ACC112 (cell line): ENCODE results near the gene COX7A2L.

ENCODE experiments used
- H2AFZ ChIP-seq: fragments of 200-600 bp; sonication (generic); one replicate; pipeline ENCODE4 v1.6.0; 2017; ENCODE audit warnings: antibody characterized with exemption, low read length; ENCODE audit not compliant: unreplicated experiment
- H3K27ac ChIP-seq: fragments of 200-600 bp; sonication (generic); 2 replicates; pipeline ENCODE4 v1.5.1; 2014; ENCODE audit warnings: low read depth, mild to moderate bottlenecking, antibody characterized with exemption, low read length, moderate library complexity
- H3K27me3 ChIP-seq: fragments of 200-600 bp; sonication (generic); 2 replicates; pipeline ENCODE4 v1.6.1; 2014; ENCODE audit warnings: mild to moderate bottlenecking, antibody characterized with exemption, low read length, moderate library complexity, mixed read lengths; ENCODE audit not compliant: insufficient read depth
- H3K36me3 ChIP-seq: fragments of 200-600 bp; sonication (generic); 2 replicates; pipeline ENCODE4 v1.6.1; 2016; ENCODE audit warnings: mild to moderate bottlenecking, antibody characterized with exemption, low read length, moderate library complexity, mixed read lengths; ENCODE audit not compliant: insufficient read depth
- H3K4me1 ChIP-seq: fragments of 200-600 bp; sonication (generic); one replicate; pipeline ENCODE4 v1.6.1; 2016; ENCODE audit warnings: low read length, mixed read lengths; ENCODE audit not compliant: insufficient read depth, unreplicated experiment, control insufficient read depth
- H3K4me3 ChIP-seq: fragments of 200-600 bp; sonication (generic); 2 replicates; pipeline ENCODE4 v1.5.1; 2014; ENCODE audit warnings: mild to moderate bottlenecking, low read depth, low read length
- H3K79me2 ChIP-seq: fragments of 200-600 bp; sonication (generic); one replicate; pipeline ENCODE4 v1.6.0; 2016; ENCODE audit warnings: low read length; ENCODE audit not compliant: control insufficient read depth, unreplicated experiment, insufficient read depth

The COX7A2L gene

GRCh38 chr2:42366411-42366810 is 5.4 kb upstream of the COX7A2L start:
- Histone ChIP-seq H3K36me3 (no peaks in the 10 kb centered on the region), H3K4me3 (no peak overlapping the region), H3K27me3 (no peaks in the 10 kb centered on the region), H3K27ac (no peak overlapping the region), H3K79me2 (no peaks in the 10 kb centered on the region), H2AFZ (no peak overlapping the region), H3K4me1 (peaks cover 14% of the 10 kb centered on the region)

GRCh38 chr2:42364658-42365057 is 3.6 kb upstream of the COX7A2L start:
- Histone ChIP-seq H3K4me3 (no peak overlapping the region), H3K27ac (no peak overlapping the region), H3K27me3 (no peaks in the 10 kb centered on the region), H2AFZ (no peak overlapping the region), H3K4me1 (peaks cover 14% of the 10 kb centered on the region), H3K36me3 (no peaks in the 10 kb centered on the region), H3K79me2 (peaks cover 14% of the 10 kb centered on the region)

- Histone ChIP-seq H2AFZ (no peak overlapping the region), H3K27ac (no peak overlapping the region), H3K4me1 (peaks cover 21% of the 10 kb centered on the region), H3K27me3 (no peaks in the 10 kb centered on the region), H3K36me3 (no peaks in the 10 kb centered on the region), H3K79me2 (peaks cover 26% of the 10 kb centered on the region), H3K4me3 (no peak overlapping the region)
Measured at GRCh38 chr2:42363413-42363812, 2.4 kb upstream of the COX7A2L start.

- Histone ChIP-seq H3K36me3 (0 out of 2 replicates have a peak, but pooled peaks cover 3% of the 10 kb centered on the region), H3K27ac (no peak overlapping the region), H3K4me3 (peak overlapping the region; percentile 93), H3K4me1 (peaks cover 11% of the 10 kb centered on the region), H3K27me3 (no peaks in the 10 kb centered on the region), H3K79me2 (peaks cover 42% of the 10 kb centered on the region), H2AFZ (peak overlapping the region; percentile 74)
Measured at GRCh38 chr2:42361728-42362283, 789 bp upstream of the COX7A2L start.

GRCh38 chr2:42360493-42360889 is 526 bp downstream of the COX7A2L start:
- H3K27ac ChIP-seq: peak overlapping the region; percentile 86
- peak overlapping the region; percentile 96 for H2AFZ ChIP-seq

GRCh38 chr2:42359965-42360483 is 993 bp downstream of the COX7A2L start:
- Histone ChIP-seq H3K4me3 (peak overlapping the region; percentile 93), H3K36me3 (0 out of 2 replicates have a peak, but pooled peaks cover 3% of the 10 kb centered on the region), H3K79me2 (peaks cover 57% of the 10 kb centered on the region), H3K4me1 (peaks cover 11% of the 10 kb centered on the region), H3K27ac (peak overlapping the region; percentile 86), H2AFZ (peak overlapping the region; percentile 30), H3K27me3 (no peaks in the 10 kb centered on the region)

More at GRCh38 chr2:42360493-42360889, 526 bp downstream of the COX7A2L start:
- peak overlapping the region; percentile 93 for H3K4me3 ChIP-seq
- H3K27me3 ChIP-seq: no peaks in the 10 kb centered on the region
- H3K36me3 ChIP-seq: 0 out of 2 replicates have a peak, but pooled peaks cover 3% of the 10 kb centered on the region
- peaks cover 54% of the 10 kb centered on the region for H3K79me2 ChIP-seq
- H3K4me1 ChIP-seq: peaks cover 11% of the 10 kb centered on the region

- Histone ChIP-seq H3K4me1 (peaks cover 11% of the 10 kb centered on the region), H3K4me3 (peak overlapping the region; percentile 93), H3K79me2 (peaks cover 63% of the 10 kb centered on the region), H2AFZ (no peak overlapping the region), H3K27ac (peak overlapping the region; percentile 86), H3K27me3 (no peaks in the 10 kb centered on the region), H3K36me3 (0 out of 2 replicates have a peak, but pooled peaks cover 3% of the 10 kb centered on the region)
Measured at GRCh38 chr2:42359304-42359964, 1.6 kb downstream of the COX7A2L start.

- Histone ChIP-seq H2AFZ (no peak overlapping the region), H3K27ac (no peak overlapping the region), H3K4me3 (no peak overlapping the region), H3K36me3 (peaks cover 19% of the 10 kb centered on the region), H3K79me2 (peaks cover 77% of the 10 kb centered on the region), H3K27me3 (no peaks in the 10 kb centered on the region), H3K4me1 (peaks cover 3% of the 10 kb centered on the region)
Measured at GRCh38 chr2:42353792-42354429, 7.1 kb downstream of the COX7A2L start.

- no peaks in the 10 kb centered on the region for H3K27me3 ChIP-seq
- H2AFZ ChIP-seq: no peak overlapping the region
- H3K4me1 ChIP-seq: no peaks in the 10 kb centered on the region
- peaks cover 72% of the 10 kb centered on the region for H3K79me2 ChIP-seq
- H3K27ac ChIP-seq: no peak overlapping the region
- H3K4me3 ChIP-seq: no peak overlapping the region
- peaks cover 25% of the 10 kb centered on the region for H3K36me3 ChIP-seq
Measured at GRCh38 chr2:42351864-42352263, 9.2 kb downstream of the COX7A2L start.

- H3K27ac ChIP-seq: no peak overlapping the region
- no peak overlapping the region for H3K4me3 ChIP-seq
- H3K36me3 ChIP-seq: peaks cover 25% of the 10 kb centered on the region
- H2AFZ ChIP-seq: no peak overlapping the region
- H3K4me1 ChIP-seq: peaks cover 7% of the 10 kb centered on the region
- H3K27me3 ChIP-seq: no peaks in the 10 kb centered on the region
- H3K79me2 ChIP-seq: peaks cover 63% of the 10 kb centered on the region
Measured at GRCh38 chr2:42350434-42351063, 10.5 kb downstream of the COX7A2L start.
